Heart left ventricle (tissue), 16 donors: ENCODE measurements around the gene ZW10. TPM values are rescaled to one million over a fixed set of nuclear protein-coding genes. Genes with fewer than 3 reads are reported as not detected.

ENCODE experiments used
- ATAC-seq, 4 donors: fragments of 200-7000 bp; cut with Tn5 transposase; one replicate each; pipeline ENCODE4 v1.9.1; 2020 to 2022; ENCODE audit warnings: moderate library complexity in 4 of 4, mild to moderate bottlenecking in 3 of 4, moderate number of reproducible peaks in 1 of 4
- DNase-seq, 5 donors: peaks; one replicate each; pipeline ENCODE4 v3.0.0-alpha.2; 2020
- H3K27ac ChIP-seq, 12 donors: fragments of 200-600 bp; sonication (generic) in 4 of 12; one replicate each; pipeline versions ENCODE4 v1.5.0 to v1.8.0; 2016 to 2022; ENCODE audit warnings: mild to moderate bottlenecking in 2 of 12
- H3K27me3 ChIP-seq, 9 donors: fragments of 200-600 bp; sonication (generic) in 2 of 9; one replicate each; pipeline versions ENCODE4 v1.5.1 to v1.8.0; 2016 to 2022; ENCODE audit warnings: mild to moderate bottlenecking in 3 of 9
- H3K36me3 ChIP-seq, 9 donors: fragments of 200-600 bp; sonication (generic) in 2 of 9; one replicate each; pipeline versions ENCODE4 v1.5.0 to v1.8.0; 2018 to 2022; ENCODE audit warnings: mild to moderate bottlenecking in 2 of 9
- H3K4me1 ChIP-seq, 12 donors: fragments of 200-600 bp; sonication (generic) in 4 of 12; one replicate each; pipeline versions ENCODE4 v1.5.0 to v1.8.0; 2016 to 2022; ENCODE audit warnings: mild to moderate bottlenecking in 3 of 12
- H3K4me3 ChIP-seq, 12 donors: fragments of 200-600 bp; sonication (generic) in 4 of 12; one replicate each; pipeline versions ENCODE4 v1.5.0 to v1.8.0; 2017 to 2022; ENCODE audit warnings: mild to moderate bottlenecking in 9 of 12, moderate library complexity in 4 of 12
- H3K9me3 ChIP-seq, 12 donors: fragments of 200-600 bp; sonication (generic) in 4 of 12; one replicate each; pipeline versions ENCODE4 v1.5.0 to v1.8.0; 2016 to 2022; ENCODE audit warnings: mild to moderate bottlenecking in 1 of 12
- POLR2A ChIP-seq, 2 donors: fragments of 450-650 bp; IDR thresholded peaks; one replicate each; pipeline ENCODE4 v1.6.1; 2017; ENCODE audit warnings: antibody characterized with exemption in 2 of 2, mild to moderate bottlenecking in 2 of 2, moderate library complexity in 2 of 2
- WGBS, 4 donors: extraction: QIAGEN DNeasy Blood & Tissue Kit in 2 of 4; methylation state at CpG; one replicate each; pipeline versions ENCODE4 v1.1.5 to v1.1.7; 2013 to 2018; 5-methylcytosine and 5-hydroxymethylcytosine counted together
- intact Hi-C, 10 donors: fragments of 100-400 bp; cut with DNase I; formaldehyde crosslinking; loops; one replicate each; pipeline versions ENCODE4 v1.11.1 to v1.14.2; 2022
- long read RNA-seq, 3 donors: library from polyadenylated mRNA; unstranded; transcript quantifications; one replicate each; pipeline ENCODE4 v2.0.0, GENCODE V29; 2020 to 2021
- polyA plus RNA-seq, 2 donors: library from polyadenylated mRNA; stranded (reverse); fragments of 200-250 nt; gene quantifications; one replicate each; pipeline ENCODE4 v1.2.3, GENCODE V29; 2013
- total RNA-seq, 9 donors: library from RNA; depleted of rRNA in 2 of 9; stranded (reverse); fragments of >200 nt in 2 of 9; fragmentation: NEBNext Ultra II Directional in 3 of 9; extraction: Animal tissue kit (Norgen Biotek cat#: 25700) in 3 of 9; gene quantifications; one replicate each; pipeline versions ENCODE4 v1.1.0 to v1.2.4, GENCODE V29; 2016 to 2023
- TF ChIP-seq, protein P1 (sequence below), 12 donors: fragments of 200-600 bp; sonication (generic) in 4 of 12; IDR thresholded peaks; one replicate each; pipeline versions ENCODE4 v1.5.0 to v1.8.0; 2018 to 2022; ENCODE audit warnings: antibody characterized with exemption in 12 of 12, mild to moderate bottlenecking in 5 of 12
- donor health status: ischemic (EF 13 %, LVEDD 7.1; RV severe dilation, severe dysfunction).
- donor health status: healthy with polysubstance abuse.
- donor health status: DM: no; HTN: yes; CAD: no.
- donor health status: DM: no; HTN: no; CAD: no.
- donor health status: ischemic (EF 25% LVEDD 6.9; RV normal size, moderate dysfunction).
- donor health status: ischemic (EF 25% LVEDD 5.7; RV mildly dilated, moderate dysfunction).
- donor health status: healthy.
- donor health status: DM: yes; HTN: yes; CAD: no.
- donor health status: ischemic (EF 35%, LVEDD 5.7; RV mildly dilated, moderate dysfunction).
- donor health status: nonischemic (EF 11% LVEDD 7.7; RV severe dilation, severe dysfunction).
- donor health status: DM: yes; HTN: yes; CAD: no.
- donor health status: PGD.
- donor health status: ischemic (EF 29% LVEDD 5.4; RV normal size, mild dysfunction).
- donor health status: nonischemic (EF 23%, LVEDD 6.1; RV moderate dilation, normal function).

The ZW10 gene, protein sequence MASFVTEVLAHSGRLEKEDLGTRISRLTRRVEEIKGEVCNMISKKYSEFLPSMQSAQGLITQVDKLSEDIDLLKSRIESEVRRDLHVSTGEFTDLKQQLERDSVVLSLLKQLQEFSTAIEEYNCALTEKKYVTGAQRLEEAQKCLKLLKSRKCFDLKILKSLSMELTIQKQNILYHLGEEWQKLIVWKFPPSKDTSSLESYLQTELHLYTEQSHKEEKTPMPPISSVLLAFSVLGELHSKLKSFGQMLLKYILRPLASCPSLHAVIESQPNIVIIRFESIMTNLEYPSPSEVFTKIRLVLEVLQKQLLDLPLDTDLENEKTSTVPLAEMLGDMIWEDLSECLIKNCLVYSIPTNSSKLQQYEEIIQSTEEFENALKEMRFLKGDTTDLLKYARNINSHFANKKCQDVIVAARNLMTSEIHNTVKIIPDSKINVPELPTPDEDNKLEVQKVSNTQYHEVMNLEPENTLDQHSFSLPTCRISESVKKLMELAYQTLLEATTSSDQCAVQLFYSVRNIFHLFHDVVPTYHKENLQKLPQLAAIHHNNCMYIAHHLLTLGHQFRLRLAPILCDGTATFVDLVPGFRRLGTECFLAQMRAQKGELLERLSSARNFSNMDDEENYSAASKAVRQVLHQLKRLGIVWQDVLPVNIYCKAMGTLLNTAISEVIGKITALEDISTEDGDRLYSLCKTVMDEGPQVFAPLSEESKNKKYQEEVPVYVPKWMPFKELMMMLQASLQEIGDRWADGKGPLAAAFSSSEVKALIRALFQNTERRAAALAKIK
- total RNA-seq (10 to 100 TPM in 3 of 9 donors, 1 to 10 TPM in 6; 7.5 to 11.9 (median 9.8) TPM), polyA plus RNA-seq (10 to 100 TPM in 1 of 2 donors, 1 to 10 TPM in 1; 2.2 to 12.0 TPM)
- long read RNA-seq, donor 1, transcript ZW10-201 (16 exons, 2,992 nt), result major isoform, 10 of 10 reads
- long read RNA-seq, donor 1, partial matches to known transcripts, result 0 of 10 reads
- long read RNA-seq, donor 1, other reads (novel, unspliced or antisense), result 0 of 10 reads
- long read RNA-seq, donor 2, transcript ZW10-201 (16 exons, 2,992 nt), result major isoform, 46 of 58 reads
- long read RNA-seq, donor 2, partial matches to known transcripts, result 7 of 58 reads
- long read RNA-seq, donor 2, other reads (novel, unspliced or antisense), result 5 of 58 reads
- long read RNA-seq, donor 3, transcript ZW10-201 (16 exons, 2,992 nt), result major isoform, 19 of 19 reads
- long read RNA-seq, donor 3, partial matches to known transcripts, result 0 of 19 reads
- long read RNA-seq, donor 3, other reads (novel, unspliced or antisense), result 0 of 19 reads

DNA sequence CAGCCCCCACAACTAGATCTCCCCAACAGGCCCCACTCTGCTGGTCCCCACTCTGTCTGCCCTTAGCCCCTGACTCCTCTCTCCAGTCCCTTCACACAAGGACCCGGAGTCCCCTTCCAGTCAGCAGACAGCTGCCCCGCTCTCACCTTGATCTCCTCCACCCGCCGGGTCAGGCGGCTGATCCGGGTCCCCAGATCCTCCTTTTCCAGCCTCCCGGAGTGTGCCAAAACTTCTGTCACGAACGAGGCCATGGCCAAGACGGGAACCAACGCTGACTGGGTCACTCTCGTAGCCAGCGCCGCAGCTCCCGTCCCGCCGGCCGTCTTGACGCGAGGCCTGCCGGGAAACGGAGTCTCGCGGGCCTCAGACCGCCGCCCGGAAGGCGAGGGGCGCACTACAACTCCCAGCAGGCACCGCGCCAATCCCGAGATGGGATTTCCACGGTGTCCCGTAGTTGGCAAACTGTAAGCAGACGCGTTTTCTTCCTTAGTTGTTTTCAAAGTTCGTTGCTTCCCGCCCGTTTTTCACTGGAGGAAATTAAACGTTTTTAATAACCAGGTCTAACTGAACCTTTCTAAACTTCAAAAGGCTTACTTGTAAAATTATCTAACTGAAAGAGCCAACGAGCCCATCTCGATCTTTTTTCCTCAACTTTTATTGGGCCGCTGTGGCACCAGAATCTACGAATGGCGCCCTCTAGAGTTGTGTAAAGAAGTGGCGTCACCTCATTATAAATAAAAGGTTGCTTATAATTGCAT, at the start of gene ZW10:
ZW10 (minus strand) TSS at position 277 of the 758 bp plus-strand sequence; CDS start at position 251, 26 bp downstream.
- H3K36me3 ChIP-seq, result peaks cover 0 to 24% (median 6%) of the 10 kb centered on the region in 9 donors
- intact Hi-C loops, result no loop called here
- H3K4me3 ChIP-seq, result peak within 1 kb of the TSS; percentile 72 to 94 (median 82)
- DNase-seq (peak; percentile 98 to 99 (median 98)), ATAC-seq (peak; percentile 93 to 99 (median 98))
- TF ChIP-seq, protein P1, sequence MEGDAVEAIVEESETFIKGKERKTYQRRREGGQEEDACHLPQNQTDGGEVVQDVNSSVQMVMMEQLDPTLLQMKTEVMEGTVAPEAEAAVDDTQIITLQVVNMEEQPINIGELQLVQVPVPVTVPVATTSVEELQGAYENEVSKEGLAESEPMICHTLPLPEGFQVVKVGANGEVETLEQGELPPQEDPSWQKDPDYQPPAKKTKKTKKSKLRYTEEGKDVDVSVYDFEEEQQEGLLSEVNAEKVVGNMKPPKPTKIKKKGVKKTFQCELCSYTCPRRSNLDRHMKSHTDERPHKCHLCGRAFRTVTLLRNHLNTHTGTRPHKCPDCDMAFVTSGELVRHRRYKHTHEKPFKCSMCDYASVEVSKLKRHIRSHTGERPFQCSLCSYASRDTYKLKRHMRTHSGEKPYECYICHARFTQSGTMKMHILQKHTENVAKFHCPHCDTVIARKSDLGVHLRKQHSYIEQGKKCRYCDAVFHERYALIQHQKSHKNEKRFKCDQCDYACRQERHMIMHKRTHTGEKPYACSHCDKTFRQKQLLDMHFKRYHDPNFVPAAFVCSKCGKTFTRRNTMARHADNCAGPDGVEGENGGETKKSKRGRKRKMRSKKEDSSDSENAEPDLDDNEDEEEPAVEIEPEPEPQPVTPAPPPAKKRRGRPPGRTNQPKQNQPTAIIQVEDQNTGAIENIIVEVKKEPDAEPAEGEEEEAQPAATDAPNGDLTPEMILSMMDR (IDR thresholded peaks at IDR 0.05), result peak; percentile 67 to 93 (median 83)
- peak in 1 of 2 donors; percentile 53 for TF ChIP-seq POLR2A (IDR thresholded peaks at IDR 0.05)
- H3K9me3 ChIP-seq, result no peaks in the 10 kb centered on the region
- peaks cover 0 to 5% (median 0%) of the 10 kb centered on the region in 9 donors for H3K27me3 ChIP-seq
- peaks cover 0 to 29% (median 13%) of the 10 kb centered on the region in 12 donors for H3K4me1 ChIP-seq
- 0% methylated on average over 45 to 46 of the region's 46 CpGs for WGBS, 4 donors
- H3K27ac ChIP-seq, result peak within 1 kb of the TSS; percentile 31 to 89 (median 81)

DNA sequence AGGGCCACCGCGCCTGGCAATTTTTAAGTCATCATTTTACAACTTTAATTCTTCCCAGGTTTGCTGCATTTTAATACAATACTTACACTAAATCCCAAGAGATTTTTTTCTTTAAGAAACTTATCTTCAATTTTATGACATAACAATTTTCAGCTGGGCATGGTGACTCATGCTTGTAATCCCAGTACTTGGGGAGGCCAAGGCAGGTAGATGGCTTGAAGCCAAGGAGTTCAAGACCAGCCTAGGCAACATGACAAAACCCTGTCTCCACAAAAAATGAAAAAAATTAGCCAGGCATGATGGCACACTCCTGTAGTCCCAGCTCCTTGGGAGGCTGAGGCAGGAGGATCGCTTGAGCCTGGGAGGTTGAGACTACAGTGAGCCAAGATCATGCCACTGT, 44.9 kb upstream of the ZW10 start:
- intact Hi-C loops, result no loop called here
- H3K4me3 ChIP-seq, result no peak overlapping the region
- no peak for ATAC-seq
- DNase-seq, result no peak
- no peaks in the 10 kb centered on the region for H3K9me3 ChIP-seq
- peaks cover 0 to 3% (median 0%) of the 10 kb centered on the region in 12 donors for H3K4me1 ChIP-seq
- H3K27me3 ChIP-seq, result no peaks in the 10 kb centered on the region
- TF ChIP-seq POLR2A (IDR thresholded peaks at IDR 0.05), result no peak
- TF ChIP-seq, protein P1 (IDR thresholded peaks at IDR 0.05), result no peak
- H3K36me3 ChIP-seq, result peaks cover 0 to 98% (median 64%) of the 10 kb centered on the region in 9 donors
- no peak overlapping the region for H3K27ac ChIP-seq
- 98 to 100% (median 99%) methylated on average over 3 of the region's 3 CpGs for WGBS, 4 donors

DNA sequence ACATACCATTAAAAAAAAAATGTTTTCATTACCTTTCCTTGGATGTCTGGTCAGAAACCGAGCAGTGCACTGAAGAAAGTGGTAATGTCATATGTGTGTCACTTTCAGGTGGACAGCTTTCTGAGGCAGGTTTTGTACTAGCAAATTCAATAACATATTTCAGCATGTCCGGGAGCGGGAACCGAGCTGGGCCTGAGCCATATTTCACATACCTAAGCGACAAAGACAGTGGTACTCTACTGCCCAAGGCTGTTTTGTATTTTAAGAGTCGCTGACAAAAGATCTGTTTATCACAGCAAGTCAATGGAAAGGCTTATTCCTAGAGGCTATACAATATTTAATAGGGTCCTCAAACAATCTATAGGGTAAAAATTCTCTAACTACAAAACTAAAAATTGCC, 44.1 kb upstream of the ZW10 start:
- H3K4me3 ChIP-seq, result no peak overlapping the region
- WGBS, 4 donors, result 56 to 77% (median 74%) methylated on average over 6 of the region's 6 CpGs
- H3K27me3 ChIP-seq, result no peaks in the 10 kb centered on the region
- ATAC-seq, result no peak
- H3K4me1 ChIP-seq, result peaks cover 0 to 3% (median 0%) of the 10 kb centered on the region in 12 donors
- intact Hi-C loops, result no loop called here
- no peak for TF ChIP-seq POLR2A (IDR thresholded peaks at IDR 0.05)
- TF ChIP-seq, protein P1 (IDR thresholded peaks at IDR 0.05), result no peak
- no peaks in the 10 kb centered on the region for H3K9me3 ChIP-seq
- peaks cover 0 to 98% (median 64%) of the 10 kb centered on the region in 9 donors for H3K36me3 ChIP-seq
- DNase-seq, result no peak
- no peak overlapping the region for H3K27ac ChIP-seq
